Effector CD8-positive, alpha-beta T cell (primary cell): ENCODE data around the gene UBXN6.

Source experiments
- DNase-seq: peaks from one replicate; lab custom pipeline; 2025; lab: John Stamatoyannopoulos, UW

Gene UBXN6

GRCh38 chr19:4409123-4409933 lies 48.3 kb downstream of the UBXN6 start:
- DNase-seq: no peak

GRCh38 chr19:4406626-4407025 lies 51.0 kb downstream of the UBXN6 start:
- DNase-seq: no peak

GRCh38 chr19:4405977-4406376 lies 51.6 kb downstream of the UBXN6 start:
- DNase-seq: no peak

- no peak for DNase-seq
Measured at GRCh38 chr19:4403005-4403761, 54.4 kb downstream of the UBXN6 start.

GRCh38 chr19:4402171-4403004 lies 55.2 kb downstream of the UBXN6 start, which contains the start of gene CHAF1A:
TSS of gene CHAF1A (plus strand) at chr19:4402640. CDS start at chr19:4402763, 123 bp downstream.
- DNase-seq: peak; percentile 99

- no peak for DNase-seq
Measured at GRCh38 chr19:4401769-4402170, 55.8 kb downstream of the UBXN6 start.

GRCh38 chr19:4400135-4400936 lies 57.3 kb downstream of the UBXN6 start, which contains the start of gene SH3GL1:
TSS of gene SH3GL1 (minus strand) at chr19:4400547. CDS start at chr19:4400368, 179 bp downstream.
- peak; percentile 92 for DNase-seq

GRCh38 chr19:4399812-4400134 lies 57.8 kb downstream of the UBXN6 start:
- DNase-seq: no peak

GRCh38 chr19:4396949-4397783 lies 60.4 kb downstream of the UBXN6 start:
- DNase-seq: no peak
